Suprapubic skin (tissue), 4 donors: ENCODE measurements around the gene BSPH1.
"Not testable (repeated sequence)": the region's sequence is repeated elsewhere in the genome, so short reads cannot be mapped to it uniquely, and the experiment has no call there.

Experiments used
- EP300 ChIP-seq: sonication (generic); formaldehyde crosslinking; IDR thresholded peaks from one replicate; pipeline ENCODE4 v1.6.1; 2017; ENCODE audit warnings: antibody characterized with exemption
- POLR2A ChIP-seq, 2 donors: fragments of 450-650 bp; IDR thresholded peaks; one replicate each; pipeline ENCODE4 v1.6.1; 2017; ENCODE audit warnings: antibody characterized with exemption in 2 of 2, mild to moderate bottlenecking in 2 of 2, moderate library complexity in 2 of 2
- POLR2AphosphoS5 ChIP-seq, 3 donors: sonication (generic); formaldehyde crosslinking; IDR thresholded peaks; one replicate each; pipeline ENCODE4 v1.6.1; 2017; ENCODE audit warnings: antibody characterized with exemption in 3 of 3
- TF ChIP-seq, protein P1 (sequence below), 2 donors: fragments of 200-600 bp in 1 of 2; fragments of 450-650 bp in 1 of 2; sonication (generic) in 1 of 2; IDR thresholded peaks; one replicate each; pipeline ENCODE4 v1.5.1; 2016 to 2019; ENCODE audit warnings: antibody characterized with exemption in 2 of 2, mild to moderate bottlenecking in 1 of 2, moderate library complexity in 1 of 2

DNA sequence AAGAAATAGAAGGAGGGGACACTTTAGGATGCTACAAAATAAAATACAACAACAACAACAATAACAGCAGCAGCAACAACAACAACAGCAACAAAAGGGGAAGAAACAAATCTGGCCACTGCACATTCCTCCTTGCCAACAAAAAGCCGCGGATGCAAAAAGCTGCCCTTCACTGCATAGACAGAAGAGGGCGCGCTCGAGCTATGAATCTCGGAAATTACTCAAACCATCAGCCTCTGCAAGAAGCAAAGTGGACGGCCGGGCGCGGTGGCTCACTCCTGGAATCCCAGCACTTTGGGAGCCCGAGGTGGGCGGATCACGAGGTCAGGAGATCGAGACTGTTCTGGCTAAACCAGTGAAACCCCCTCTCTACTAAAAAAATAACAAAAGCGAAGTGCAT lies 71.9 kb downstream of the BSPH1 start:
- TF ChIP-seq, protein P1, sequence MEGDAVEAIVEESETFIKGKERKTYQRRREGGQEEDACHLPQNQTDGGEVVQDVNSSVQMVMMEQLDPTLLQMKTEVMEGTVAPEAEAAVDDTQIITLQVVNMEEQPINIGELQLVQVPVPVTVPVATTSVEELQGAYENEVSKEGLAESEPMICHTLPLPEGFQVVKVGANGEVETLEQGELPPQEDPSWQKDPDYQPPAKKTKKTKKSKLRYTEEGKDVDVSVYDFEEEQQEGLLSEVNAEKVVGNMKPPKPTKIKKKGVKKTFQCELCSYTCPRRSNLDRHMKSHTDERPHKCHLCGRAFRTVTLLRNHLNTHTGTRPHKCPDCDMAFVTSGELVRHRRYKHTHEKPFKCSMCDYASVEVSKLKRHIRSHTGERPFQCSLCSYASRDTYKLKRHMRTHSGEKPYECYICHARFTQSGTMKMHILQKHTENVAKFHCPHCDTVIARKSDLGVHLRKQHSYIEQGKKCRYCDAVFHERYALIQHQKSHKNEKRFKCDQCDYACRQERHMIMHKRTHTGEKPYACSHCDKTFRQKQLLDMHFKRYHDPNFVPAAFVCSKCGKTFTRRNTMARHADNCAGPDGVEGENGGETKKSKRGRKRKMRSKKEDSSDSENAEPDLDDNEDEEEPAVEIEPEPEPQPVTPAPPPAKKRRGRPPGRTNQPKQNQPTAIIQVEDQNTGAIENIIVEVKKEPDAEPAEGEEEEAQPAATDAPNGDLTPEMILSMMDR (IDR thresholded peaks at IDR 0.05): peak in 1 of 2 donors; percentile 61
- not testable (repeated sequence) for TF ChIP-seq EP300; POLR2AphosphoS5 (IDR thresholded peaks at IDR 0.05); POLR2A (IDR thresholded peaks at IDR 0.05)
